DMS114 treated with DMSO at 0.1 percent for 48 hours (cell line): ENCODE measurements around the gene NT5C3B.

ENCODE experiments used
- DNase-seq: peaks from one replicate; lab custom pipeline; 2025; ENCODE audit not compliant: unreplicated experiment; lab: John Stamatoyannopoulos, UW

The NT5C3B gene

DNA sequence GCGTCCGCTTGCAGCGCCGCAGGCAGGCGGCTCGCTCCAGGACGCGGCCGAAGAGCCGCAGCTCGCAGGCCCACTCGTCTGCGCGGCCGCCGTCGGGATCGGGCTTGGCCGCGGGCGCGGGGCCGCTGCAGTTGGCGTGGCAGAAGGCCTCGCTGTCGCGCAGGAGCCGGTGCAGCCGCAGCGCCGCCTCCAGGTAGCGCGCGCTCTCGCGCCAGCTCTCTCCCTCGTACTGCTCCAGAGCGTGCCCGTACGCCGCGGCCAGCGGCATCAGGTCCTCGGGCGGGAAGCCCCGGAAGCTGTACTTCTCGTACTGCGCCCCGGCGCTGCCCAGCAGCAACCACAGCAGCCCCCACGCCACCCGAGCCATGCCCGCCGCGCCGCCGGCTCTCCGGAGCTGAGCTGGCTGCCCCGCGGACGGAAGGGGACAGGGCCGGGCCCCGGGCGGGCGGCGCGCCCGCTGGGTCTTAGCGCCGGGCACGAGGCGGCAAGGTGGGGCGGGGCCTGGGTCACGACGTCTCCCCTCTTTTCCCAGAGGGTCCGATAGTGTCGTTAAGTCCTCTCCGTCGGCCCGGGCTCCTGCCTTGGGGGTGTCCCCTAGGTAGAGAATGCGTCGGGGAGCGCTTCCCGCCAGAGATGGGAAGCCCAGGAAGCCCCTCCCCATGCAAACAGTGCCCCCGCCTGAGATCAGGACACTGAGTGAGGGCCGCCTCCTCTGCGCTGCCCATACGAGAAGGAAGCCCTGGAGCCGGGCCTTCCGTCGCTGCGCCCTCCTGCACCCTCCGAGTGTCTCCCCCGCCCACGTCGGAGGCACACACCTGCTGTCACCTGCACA lies 24.3 kb downstream of the NT5C3B start, which contains the start of gene P3H4:
TSS of gene P3H4 (minus strand) at position 401 of the 832 bp plus-strand sequence. CDS start at position 367, 34 bp downstream.
- peak; percentile 55 for DNase-seq

DNA sequence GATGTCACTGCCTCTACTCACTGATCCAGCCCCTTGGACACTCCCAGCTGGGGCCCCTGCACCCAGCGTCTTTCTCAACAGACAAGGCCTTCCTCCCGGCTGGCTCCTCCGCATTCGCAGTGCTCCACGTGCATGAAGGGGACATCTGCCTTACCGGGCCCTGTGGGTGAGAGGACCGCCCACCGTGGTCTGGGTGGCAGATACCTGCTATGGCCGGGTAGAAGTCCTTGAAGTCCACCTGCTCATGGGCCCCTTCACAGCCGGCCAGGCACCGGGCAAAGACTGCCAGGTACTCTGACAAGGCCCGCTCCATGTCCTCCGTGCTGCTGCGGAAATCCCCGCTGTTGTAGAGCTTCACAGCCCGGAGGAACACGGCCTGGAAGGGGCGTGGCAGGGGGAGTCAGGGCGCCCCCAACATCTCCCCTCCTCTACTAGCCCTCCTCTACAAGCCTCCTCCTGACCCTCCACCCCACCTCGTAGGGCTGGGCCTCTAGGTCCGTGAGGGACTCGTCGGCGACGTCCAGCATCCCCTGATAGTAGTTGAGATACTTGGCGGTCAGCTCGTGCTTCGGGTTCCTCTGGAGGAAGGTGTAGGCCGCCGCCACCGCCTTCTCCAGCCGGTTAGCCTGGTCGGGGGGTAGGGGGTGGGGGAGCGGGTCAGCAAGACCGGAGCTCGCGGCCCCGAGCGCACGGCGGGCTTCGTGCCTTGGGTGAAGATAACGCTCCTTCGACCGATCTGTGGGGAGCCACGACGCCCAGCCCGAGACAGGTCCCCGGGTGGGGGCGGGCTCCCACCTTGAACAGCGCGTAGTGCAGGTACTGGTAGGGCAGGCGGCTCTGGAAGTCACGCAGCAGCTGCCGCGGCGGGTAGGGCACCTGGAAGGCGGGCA lies 25.1 kb downstream of the NT5C3B start:
- DNase-seq, result no peak

DNA sequence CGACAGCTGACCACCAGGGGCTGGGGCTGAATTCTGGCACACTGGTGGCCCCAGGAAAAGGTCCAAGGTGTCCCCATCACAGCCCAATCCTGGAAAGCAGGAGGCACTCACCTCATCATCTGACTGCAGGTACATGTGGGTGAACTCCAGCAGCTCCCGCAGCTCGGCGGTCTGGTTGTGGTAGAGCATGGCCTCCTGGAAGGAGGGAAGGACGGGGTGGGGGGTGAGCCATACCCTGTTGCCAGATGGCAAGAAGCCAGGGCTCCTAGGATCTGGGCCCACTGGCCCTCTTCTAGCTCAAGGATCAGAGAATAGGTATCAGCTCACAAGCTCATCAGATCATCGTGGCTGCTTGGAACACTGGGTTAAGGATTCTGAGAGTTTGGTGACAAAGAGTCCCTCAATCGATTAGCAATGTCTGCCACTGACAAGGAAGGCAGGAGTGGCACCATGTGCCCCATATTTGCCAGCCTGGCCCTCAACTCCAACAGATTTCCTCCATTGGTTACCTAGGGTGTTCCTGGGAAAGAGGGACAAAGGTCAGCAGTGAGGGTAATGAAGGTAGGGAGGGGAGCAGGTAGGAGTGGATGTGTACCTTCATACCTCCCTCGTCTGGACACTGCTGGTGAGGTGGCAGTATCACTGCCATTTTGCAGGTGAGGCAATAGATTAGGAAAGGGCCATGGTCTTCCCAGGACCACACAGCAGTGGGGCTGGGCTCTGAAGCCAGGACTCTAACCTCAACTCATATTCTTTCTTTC lies 29.2 kb downstream of the NT5C3B start:
- no peak for DNase-seq

DNA sequence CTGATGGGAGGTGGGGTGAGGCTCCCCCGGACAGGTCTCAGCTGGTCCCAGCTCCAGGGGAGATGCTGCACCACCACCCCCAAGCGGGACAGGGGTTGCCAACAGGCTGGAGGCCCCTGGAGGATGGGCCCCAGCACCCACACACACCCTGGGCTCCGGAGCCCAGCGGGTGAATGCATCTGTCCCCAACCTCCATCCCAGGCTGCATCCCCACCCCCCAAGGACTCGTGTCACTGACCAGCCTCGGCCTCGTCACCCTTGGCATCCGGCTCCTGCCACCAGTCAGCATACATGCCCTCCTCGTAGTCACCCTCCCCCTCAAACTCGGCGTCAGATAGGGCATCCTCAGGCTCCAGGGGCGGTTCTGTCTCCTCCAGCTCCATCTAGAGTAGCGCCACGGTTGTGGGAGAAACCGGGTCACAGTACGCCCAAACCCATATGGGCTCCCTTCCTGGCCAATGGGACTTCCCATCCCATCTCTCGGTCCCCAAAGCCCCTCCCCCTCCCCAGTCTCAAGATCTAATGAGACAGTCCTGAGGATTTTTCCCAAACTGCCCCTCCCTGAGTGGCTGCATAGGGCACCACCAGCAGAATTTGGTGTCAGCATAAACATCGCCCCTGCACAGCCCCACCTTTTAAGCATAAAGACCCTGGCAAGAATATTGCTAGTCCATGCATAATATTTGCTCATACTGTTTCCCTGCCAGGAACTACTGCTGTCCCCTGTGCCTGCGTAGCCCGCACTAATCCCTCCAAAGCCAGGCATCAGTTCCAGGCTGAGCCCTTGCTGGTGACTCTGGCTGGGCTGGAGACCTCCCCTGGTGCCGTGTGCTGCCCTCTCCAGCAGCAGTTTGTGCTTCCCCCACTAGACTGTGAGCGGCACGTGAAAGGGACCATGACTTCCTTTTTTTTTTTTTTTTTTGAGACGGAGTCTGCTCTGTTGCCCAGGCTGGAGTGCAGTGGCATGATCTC lies 32.7 kb downstream of the NT5C3B start:
- DNase-seq, result no peak

DNA sequence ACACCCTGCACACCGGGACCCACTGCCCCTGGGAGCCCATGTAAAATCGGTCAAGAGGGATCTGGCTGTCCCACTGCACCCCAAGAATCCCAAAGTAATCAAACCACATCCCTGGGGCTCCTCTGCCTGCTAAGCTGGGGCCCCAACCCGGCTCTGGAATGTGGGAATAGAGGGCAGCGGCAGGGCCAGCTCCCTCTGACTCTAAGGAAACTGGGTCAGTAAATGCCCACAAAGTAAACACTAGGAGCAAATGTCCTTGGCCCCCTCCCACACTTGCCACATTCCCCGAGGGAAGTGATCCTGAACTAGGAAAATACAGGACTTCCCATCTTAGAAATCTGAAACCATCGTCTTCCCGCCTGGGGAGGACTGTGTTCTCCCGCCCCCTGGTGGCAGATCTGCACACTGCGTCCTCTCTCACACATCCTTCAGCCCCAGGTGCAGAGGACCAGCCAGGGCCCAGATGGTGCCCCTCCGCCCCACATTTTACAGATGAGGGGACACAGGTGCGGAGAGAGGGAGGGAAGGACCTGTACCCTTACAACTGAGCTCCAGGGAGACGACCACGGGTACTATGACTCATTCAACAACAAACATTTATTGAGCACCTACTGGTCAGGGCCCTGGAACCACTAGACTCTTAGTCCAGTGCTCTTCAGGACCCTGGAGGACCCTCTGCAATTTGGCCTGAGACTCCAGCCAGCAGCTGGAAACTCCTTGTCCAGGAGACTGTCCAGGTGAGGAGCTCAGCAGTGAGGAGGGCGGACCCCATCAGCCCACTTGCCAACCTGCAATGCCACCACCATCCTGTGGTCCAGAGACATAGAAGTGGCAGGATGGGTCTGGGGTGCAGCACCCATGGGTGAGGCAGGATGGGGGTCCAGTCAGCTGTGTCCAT lies 34.4 kb downstream of the NT5C3B start:
- DNase-seq, result peak; percentile 66

DNA sequence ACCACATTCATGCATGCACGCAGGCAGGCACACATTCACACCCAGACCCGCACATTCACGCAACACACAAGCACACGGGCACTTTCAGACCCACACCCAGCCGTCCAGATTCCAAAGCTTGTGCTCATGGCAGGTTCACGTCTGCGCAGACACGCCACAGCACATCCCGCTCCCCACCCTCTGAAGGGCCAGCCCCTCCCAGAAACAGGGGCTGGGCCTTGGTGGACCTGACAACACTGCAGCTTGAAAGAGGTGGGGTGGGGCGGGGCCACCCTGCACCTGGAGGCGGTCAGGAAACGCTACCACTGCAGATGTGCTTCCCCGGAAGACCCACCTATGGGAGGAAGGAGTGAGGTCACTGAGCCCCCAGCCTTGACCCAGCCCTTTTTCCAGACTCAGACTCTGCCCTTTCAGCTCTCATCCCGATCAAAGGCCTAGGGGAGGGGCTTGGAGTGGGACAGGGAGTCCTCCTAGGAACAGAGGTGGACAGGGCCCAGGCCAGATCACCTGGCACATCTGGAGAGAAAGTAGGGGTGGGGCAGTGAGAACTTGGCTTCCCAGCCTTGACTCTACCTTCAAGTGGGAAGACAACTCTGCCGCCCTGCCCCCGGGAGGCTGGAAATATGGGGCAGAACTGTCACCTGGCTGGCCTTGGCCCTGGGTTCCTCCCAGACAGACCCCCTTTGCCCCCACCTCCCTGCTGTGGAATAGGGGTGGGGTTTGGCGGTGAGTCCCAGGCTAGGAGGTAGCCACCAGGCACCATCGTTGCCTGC lies 35.2 kb downstream of the NT5C3B start:
- no peak for DNase-seq

DNA sequence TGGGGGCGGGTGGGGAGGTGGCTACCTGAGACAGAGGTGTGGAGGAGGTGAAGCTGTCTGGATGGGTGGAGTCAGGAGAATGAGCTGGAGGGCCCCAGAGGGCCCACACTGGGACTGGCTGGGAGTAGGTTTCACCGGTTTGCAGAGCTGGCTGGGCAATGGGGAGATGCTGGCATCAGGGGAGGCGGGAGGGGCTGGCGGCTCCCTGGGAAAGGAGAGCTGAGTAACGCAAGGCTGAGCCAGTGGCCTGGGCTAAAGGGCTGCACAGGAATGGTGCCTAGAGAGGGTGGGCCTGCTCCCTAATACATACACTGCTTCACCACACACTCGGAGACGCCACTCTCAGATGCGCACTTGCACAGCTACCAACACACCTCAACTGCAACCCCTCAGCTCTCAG lies 36.7 kb downstream of the NT5C3B start:
- DNase-seq, result no peak

DNA sequence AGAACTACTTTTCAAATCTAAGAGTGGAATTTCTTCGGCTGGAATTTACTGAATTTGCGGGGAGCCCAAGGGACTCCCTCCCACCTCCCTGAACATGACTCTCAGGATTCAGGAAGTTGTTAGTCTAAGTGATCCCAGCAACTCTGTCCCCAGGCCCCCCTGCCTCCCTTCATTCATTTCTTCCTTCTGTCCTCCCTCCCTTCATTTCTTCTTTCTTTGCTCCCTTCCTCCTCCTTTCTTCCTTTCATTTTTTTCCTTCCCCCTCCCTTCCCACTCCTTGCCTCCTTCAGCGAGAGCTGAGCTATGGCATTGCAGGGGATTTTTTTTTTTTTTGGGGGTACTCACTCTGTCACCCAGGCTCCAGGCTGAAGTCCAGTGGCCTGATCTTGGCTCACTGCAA lies 38.7 kb downstream of the NT5C3B start:
- no peak for DNase-seq

DNA sequence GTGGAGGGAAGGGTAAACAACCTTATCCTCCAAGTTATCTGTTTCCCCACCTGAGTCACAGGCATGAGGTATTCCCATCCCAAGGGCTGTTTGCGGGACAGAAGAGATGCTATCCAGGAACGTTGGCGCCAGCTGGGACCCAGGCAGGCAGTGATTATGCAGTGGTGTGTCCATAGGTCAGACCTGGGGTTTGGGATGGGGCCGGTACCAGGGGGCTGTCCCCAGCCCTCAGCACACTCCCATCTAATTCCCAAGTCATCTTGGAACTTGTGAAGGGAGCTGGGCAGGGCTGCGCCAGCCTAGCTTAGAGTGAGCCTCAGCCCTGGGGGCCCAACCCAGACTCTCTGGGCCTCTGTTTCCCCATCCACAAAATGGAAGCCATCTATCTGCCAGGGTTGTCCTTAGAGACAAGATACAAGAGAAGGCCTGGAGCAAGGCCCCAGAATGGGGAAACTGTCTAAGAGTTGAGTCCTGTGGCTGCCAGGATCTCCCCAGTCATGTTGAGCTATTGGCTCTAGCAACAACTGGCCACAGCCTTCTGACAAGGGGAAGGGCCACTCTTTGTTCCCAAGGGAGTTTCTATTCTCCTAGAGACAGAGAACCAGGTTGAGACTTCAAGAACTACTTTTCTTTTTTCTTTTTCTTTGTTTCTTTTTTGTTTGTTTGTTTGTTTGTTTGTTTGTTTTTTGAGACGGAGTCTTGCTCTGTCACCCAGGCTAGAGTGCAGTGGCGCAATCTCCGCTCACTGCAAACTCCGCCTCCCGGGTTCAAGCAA lies 39.7 kb downstream of the NT5C3B start:
- DNase-seq, result no peak

DNA sequence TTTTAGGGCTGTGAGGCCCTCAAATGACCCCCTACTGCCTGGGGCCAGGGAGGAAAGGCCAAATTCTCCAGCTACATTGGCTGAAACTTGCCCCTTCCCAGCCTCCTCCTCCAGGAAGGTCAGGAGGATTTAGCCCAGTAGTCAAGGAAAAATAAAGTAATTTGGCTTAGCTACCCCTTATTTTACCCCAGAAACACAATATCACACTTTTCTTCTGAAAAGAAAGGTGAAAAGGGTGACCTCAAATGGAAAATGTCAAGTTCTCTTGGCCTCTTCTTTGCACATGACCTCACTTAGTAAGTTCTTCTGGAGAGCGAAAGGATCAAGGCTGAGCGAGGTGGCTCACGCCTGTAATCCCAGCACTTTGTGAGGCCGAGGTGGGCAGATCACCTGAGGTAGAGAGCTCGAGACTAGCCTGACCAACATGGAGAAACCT lies 41.5 kb downstream of the NT5C3B start:
- no peak for DNase-seq

DNA sequence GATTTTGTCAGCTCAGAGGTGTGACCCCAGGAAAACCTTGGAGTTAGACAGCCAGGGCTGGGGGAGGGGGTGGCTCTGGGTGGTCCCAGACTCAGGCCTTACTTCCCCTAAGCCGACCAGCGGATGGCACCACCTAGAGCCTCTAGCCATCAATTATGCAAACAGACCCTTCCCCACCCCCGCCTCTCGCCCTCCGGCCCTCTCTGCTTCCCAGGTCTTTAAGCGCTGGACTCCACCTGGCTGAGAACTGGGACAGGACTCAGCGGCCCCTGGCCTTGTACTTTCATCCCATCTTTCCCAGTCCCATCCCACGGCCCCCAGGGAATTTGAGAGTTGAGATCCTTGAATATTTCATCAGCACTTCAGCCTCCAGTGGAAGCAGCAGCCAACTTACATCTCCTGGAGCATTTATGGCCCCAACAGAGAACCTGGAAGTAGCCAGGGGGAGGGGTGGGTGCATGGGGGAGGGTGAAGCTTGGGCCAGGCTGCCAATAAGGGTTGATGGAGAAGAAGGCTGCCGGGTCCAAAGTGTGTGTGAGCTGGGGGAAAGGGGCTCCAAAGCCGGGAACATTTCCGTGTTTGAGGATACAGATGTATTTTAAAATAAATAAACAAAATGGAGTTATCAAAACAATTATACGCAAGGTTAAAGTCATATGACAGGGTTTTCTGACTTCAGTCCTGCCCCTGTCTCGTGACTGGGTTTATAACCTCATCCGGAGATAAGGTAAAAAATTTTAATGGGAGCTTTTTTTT lies 42.1 kb downstream of the NT5C3B start:
- DNase-seq, result no peak

DNA sequence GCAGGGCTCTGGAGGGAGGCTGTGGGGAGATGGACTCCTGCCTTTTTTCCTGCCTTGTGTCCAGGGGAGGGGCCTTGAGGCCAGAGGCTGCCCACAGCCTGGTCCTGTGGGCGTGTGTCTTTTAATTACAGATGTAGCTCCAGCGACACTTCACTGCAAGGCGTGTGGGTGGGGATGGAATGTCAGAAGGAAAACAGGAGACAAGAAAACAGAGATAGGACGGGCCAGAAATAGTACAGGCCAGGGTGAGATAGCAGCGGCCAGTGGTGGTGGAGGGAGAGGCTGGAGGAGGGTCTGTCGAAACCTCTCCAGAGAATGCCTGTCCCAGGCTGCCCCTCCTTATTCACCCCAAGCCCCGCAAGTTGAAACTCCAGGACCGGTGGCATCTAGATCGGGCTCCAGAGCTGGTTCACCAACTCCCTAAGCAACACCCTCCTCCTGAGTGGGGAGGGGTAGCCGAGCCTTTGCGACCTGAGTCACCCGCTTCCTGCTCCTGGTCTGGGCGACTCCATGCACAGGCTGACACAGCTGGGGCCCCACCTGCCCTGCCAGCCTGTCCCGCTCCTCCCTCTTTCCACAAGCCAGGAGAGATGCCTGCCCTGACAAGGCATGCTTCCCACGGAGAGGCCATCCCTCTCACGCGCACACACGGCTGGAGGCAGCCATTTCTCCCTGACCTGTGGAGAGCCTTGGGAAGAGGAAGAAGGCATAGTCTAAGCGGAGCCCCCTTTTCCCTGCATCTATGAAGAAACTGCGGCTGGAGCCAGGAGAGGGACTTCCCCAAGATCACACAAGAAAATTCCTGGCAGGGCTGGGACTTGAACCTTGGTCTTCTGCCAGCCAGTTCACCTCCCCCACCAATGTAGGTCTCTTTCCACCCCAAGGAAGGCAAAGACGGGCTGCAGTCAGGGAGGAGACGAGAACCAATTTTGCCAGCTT lies 42.9 kb downstream of the NT5C3B start:
- DNase-seq, result no peak

DNA sequence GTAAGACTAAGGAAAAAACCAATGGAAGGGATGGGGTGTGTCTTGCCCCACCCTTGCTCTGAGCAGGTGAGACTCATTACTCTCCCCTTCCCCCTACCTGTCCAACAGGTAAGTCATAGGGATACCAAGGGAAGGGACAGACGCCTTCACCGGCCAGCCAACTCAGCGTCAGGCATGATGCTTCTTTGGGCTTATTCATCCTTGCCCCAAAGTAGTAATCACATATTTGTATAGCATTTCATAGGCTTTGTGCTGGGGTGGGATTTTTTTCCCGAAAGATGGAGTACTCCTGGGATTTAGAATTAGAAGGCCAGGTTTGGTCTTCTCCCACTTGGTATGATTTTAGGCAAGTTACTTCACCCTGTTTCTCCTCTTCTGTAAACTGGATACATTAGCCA lies 49.0 kb downstream of the NT5C3B start:
- DNase-seq, result no peak

DNA sequence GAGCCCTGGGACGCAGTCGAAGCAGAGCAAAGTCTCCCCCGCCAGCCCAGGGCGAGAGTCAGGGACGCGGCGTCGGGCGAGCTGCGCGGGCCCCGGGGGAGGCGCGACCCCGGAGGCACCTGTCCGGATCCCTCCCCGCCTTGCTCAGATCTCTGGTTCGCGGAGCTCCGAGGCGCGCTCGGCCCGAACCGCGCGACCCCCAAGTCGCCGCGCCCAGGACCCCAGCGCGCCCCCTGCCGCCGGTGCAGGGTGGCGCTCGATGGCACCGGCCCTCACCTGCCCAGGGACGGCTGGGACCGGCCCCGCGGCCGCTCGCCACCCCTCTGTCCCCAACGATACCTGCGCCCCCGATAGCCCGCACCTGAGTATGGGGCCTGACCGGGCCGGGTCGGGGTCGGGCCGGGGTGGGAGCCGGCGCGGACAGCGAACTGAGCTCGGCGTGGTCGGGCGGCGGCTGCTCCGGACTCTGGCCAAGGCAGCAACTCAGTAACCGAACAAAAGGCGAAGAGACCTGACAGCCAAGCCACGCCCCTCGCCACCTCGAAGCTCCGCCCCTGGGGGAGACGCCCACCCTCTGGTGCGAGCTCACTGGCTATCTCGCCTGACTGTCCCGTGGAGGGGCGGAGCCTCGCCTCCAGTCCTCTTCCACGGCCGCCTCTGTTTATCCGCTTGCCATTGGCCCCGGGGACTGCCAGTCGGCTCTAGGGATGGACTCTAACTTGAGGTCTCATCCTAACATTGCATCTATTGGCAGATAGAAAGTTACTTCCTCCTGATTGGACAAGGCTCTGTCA lies 49.6 kb downstream of the NT5C3B start, which contains the start of gene JUP:
TSS of gene JUP (minus strand) at position 485 of the 794 bp plus-strand sequence. CDS start 14,857 bp downstream, outside the sequence.
- peak; percentile 97 for DNase-seq

DNA sequence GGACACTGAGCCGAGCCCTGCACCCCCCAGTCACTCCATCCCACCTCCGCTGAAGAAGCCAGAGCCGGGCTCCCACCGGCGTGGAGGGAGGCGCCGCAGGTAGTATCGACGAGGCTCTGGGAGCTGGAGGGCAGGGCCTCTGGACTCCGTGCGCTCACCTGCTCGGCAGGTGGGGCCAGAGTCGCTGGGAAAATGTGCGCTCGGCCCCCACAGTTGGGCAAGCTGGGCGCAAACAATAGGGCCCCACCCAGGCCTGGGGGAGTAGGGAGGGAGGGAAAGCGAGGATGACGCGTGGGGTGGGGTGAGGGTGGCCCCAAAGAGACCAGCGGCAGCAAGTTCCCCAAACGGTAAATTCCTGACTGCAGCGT lies 50.2 kb downstream of the NT5C3B start:
- DNase-seq, result no peak
